HL-60 (cell line): ENCODE results near the gene GLIS1.

Experiments
- CTCF ChIP-seq: IDR thresholded peaks from one replicate; pipeline ENCODE4 v1.5.1; 2011; ENCODE audit warnings: low read length, control low read depth, inconsistent platforms; ENCODE audit not compliant: insufficient read depth
- POLR2AphosphoS5 ChIP-seq: IDR thresholded peaks from 2 replicates; pipeline ENCODE4 v1.6.1; 2012; ENCODE audit warnings: low read depth
- SPI1 ChIP-seq: IDR thresholded peaks from 2 replicates; pipeline ENCODE4 v1.6.1; 2012; ENCODE audit warnings: low read depth, mild to moderate bottlenecking, borderline replicate concordance

- no peak for TF ChIP-seq CTCF
- TF ChIP-seq SPI1 = no peak
- TF ChIP-seq POLR2AphosphoS5 = no peak
These were observed 155.7 kb downstream of the GLIS1 start for GRCh38 chr1:53583021-53583867.
